Right cardiac atrium (tissue), 5 donors: ENCODE results near the gene DCTN2. TPM values are rescaled to one million over a fixed set of nuclear protein-coding genes. Genes with fewer than 3 reads are reported as not detected.
"Not testable (repeated sequence)": the region's sequence is repeated elsewhere in the genome, so short reads cannot be mapped to it uniquely, and the experiment has no call there.

Experiments
- ATAC-seq, 2 donors: fragments of 200-7000 bp; cut with Tn5 transposase; one replicate each; pipeline versions ENCODE4 v1.8.0 to v1.9.1; 2020; ENCODE audit warnings: moderate library complexity in 2 of 2, mild to moderate bottlenecking in 1 of 2
- DNase-seq, 3 donors: peaks; one replicate each; pipeline ENCODE4 v3.0.0-alpha.2; 2020
- H3K27ac ChIP-seq: one replicate; pipeline ENCODE4 v1.5.1; 2013; ENCODE audit warnings: mild to moderate bottlenecking, low read length, control low read depth, moderate library complexity
- H3K27me3 ChIP-seq: one replicate; pipeline ENCODE4 v1.6.1; 2013; ENCODE audit not compliant: control insufficient read depth, insufficient read depth
- H3K4me1 ChIP-seq: one replicate; pipeline ENCODE4 v1.6.1; 2013; ENCODE audit warnings: low read length; ENCODE audit not compliant: control insufficient read depth, insufficient read depth
- H3K4me3 ChIP-seq: one replicate; pipeline ENCODE4 v1.5.1; 2013; ENCODE audit warnings: low read length, control low read depth
- H3K9me3 ChIP-seq: one replicate; pipeline ENCODE4 v1.6.1; 2013; ENCODE audit warnings: low read length; ENCODE audit not compliant: control insufficient read depth
- WGBS: extraction: QIAGEN DNeasy Blood & Tissue Kit; methylation state at CpG from one replicate; pipeline ENCODE4 v1.1.7; 2013; 5-methylcytosine and 5-hydroxymethylcytosine counted together
- intact Hi-C, 4 donors: fragments of 100-400 bp; cut with DNase I; formaldehyde crosslinking; loops; one replicate each; pipeline versions ENCODE4 v1.11.0 to v1.14.0; 2022 to 2023
- polyA plus RNA-seq: library from polyadenylated mRNA; stranded (reverse); fragments of 200-250 nt; gene quantifications from one replicate; pipeline ENCODE4 v1.2.3, GENCODE V29; 2013
- total RNA-seq, 4 donors: library from RNA; stranded (reverse); fragmentation: NEBNext Ultra II Directional; extraction: Animal tissue kit (Norgen Biotek cat#: 25700); gene quantifications; one replicate each; pipeline ENCODE4 v1.2.1, GENCODE V29; 2021
- donor health status: healthy with polysubstance abuse.
- donor health status: DM: no; HTN: yes; CAD: no.
- donor health status: DM: no; HTN: no; CAD: no.
- donor health status: DM: no; HTN: yes; CAD: no; lungs with severe emphysema.
- donor health status: DM: yes; HTN: yes; CAD: no.

Gene DCTN2
- total and polyA plus RNA-seq, 5 donors, result 88.6 to 99.2 (median 89.5) TPM

DNA sequence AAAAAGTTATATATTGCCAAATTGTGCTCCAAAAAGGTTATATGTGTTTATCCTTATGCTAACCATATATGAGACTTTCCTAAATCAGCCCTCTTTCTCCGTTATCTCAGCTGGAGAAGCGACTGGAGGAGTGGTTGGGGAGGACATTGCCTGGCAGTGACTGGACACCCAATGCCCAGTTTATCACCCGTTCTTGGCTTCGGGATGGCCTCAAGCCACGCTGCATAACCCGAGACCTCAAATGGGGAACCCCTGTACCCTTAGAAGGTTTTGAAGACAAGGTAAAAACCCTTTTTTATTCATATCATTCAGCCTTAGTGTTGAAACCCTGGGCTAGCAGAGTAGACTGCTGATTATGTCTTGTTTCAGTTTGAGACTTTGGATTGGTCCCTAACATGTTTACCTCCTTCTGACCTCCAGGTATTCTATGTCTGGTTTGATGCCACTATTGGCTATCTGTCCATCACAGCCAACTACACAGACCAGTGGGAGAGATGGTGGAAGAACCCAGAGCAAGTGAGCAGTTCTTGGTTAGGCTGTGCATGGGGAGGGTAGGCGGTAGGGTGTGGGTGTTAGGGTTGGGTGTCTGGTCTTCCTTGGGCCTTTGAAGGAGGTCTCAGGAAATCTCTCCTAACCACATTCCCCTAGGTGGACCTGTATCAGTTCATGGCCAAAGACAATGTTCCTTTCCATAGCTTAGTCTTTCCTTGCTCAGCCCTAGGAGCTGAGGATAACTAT, 35.2 kb downstream of the DCTN2 start:
- Histone ChIP-seq H3K27ac (no peak overlapping the region), H3K27me3 (no peaks in the 10 kb centered on the region), H3K4me1 (no peaks in the 10 kb centered on the region), H3K4me3 (no peak overlapping the region), H3K9me3 (no peaks in the 10 kb centered on the region)
- WGBS, result 96% methylated on average over 7 of the region's 7 CpGs
- intact Hi-C loops, result no loop called here
- ATAC-seq, result peak in 1 of 2 donors; percentile 7
- no peak for DNase-seq

DNA sequence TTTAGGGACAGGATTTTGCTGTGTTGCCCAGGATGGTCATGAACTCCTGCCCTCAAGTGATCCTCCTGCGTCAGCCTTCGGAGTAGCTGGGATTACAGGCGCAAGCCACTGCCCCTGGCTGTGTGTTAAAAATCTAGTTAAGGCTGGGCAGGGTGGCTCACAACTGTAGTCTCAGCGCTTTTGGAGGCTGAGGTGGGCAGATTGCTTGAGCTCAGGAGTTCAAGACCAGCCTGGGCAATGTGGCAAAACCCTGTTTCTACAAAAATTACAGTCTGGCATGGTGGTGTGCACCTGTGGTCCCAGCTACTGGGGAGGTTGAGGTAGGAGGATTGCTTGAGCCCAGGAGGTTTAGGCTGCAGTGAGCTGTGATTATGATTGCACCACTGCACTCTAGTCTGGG, 35.8 kb downstream of the DCTN2 start:
- no peaks in the 10 kb centered on the region for H3K4me1 ChIP-seq
- WGBS, result 97% methylated on average over 4 of the region's 4 CpGs
- intact Hi-C loops, result no loop called here
- no peaks in the 10 kb centered on the region for H3K9me3 ChIP-seq
- ATAC-seq, result no peak
- H3K27ac ChIP-seq, result no peak overlapping the region
- DNase-seq, result no peak
- no peaks in the 10 kb centered on the region for H3K27me3 ChIP-seq
- no peak overlapping the region for H3K4me3 ChIP-seq

DNA sequence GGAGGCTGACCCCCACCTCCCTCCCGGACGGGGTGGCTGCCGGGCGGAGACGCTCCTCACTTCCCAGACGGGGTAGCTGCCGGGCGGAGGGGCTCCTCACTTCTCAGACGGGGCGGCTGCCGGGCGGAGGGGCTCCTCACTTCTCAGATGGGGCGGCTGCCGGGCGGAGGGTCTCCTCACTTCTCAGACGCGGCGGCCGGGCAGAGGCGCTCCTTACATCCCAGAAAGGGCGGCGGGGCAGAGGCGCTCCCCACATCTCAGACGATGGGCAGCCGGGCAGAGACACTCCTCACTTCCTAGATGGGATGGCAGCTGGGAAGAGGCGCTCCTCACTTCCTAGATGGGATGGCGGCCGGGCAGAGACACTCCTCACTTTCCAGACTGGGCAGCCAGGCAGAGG, 39.2 kb downstream of the DCTN2 start:
- H3K27ac ChIP-seq, H3K4me3 ChIP-seq, intact Hi-C loops, H3K9me3 ChIP-seq, H3K27me3 ChIP-seq, ATAC-seq, DNase-seq, H3K4me1 ChIP-seq: not testable (repeated sequence)
- WGBS, result 97% methylated on average over 19 of the region's 28 CpGs

DNA sequence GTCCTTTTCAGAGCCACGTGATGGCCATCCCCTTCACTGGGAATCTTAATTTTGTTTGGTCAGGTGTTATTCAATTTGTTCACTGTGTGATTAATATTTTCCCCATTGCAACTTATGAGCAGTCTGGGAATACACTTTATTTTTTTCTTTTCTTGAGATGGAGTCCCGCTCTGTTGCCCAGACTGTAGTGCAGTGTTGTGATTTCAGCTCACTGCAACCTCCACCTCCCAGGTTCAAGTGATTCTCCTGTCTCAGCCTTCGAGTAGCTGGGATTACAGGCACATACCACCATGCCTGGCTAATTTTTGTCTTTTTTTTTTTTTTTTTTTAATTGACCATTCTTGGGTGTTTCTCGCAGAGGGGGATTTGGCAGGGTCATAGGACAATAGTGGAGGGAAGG, 40.5 kb downstream of the DCTN2 start:
- intact Hi-C loops, H3K4me3 ChIP-seq: not testable (repeated sequence)

DNA sequence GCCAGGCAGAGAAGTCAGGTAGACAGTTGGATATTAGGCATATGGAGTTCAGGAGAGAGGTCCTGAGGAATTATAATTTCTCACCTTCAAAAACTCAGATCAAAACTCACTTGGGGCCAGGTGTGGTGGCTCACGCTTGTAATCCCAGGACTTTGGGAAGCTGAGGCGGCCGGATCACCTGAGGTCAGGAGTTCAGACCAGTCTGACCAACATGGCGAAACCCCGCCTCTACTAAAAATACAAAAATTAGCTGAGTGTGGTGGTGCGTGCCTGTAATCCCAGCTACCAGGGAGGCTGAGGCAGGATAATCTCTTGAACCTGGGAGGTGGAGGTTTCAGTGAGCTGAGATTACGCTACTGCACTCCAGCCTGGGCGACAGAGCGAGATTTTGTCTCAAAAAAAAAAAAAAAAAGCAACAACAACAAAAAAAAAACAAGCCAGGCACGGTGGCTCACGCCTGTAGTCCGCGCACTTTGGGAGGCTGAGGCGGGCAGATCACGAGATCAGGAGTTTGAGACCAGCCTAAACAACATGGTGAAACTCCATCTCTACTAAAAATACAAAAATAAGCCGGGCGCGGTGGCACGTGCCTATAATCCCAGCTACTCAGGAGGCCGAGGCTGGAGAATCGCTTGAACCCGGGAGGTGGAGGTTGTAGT, 44.6 kb downstream of the DCTN2 start:
- ATAC-seq, H3K27ac ChIP-seq, H3K9me3 ChIP-seq, H3K27me3 ChIP-seq, H3K4me1 ChIP-seq, H3K4me3 ChIP-seq, DNase-seq, intact Hi-C loops: not testable (repeated sequence)
- 96% methylated on average over 22 of the region's 22 CpGs for WGBS

More for the DNA sequence above, 40.5 kb downstream of the DCTN2 start:
- not testable (repeated sequence) for H3K27ac ChIP-seq, H3K27me3 ChIP-seq, ATAC-seq, H3K4me1 ChIP-seq, H3K9me3 ChIP-seq, DNase-seq
- WGBS, result 95% methylated on average over 4 of the region's 4 CpGs

DNA sequence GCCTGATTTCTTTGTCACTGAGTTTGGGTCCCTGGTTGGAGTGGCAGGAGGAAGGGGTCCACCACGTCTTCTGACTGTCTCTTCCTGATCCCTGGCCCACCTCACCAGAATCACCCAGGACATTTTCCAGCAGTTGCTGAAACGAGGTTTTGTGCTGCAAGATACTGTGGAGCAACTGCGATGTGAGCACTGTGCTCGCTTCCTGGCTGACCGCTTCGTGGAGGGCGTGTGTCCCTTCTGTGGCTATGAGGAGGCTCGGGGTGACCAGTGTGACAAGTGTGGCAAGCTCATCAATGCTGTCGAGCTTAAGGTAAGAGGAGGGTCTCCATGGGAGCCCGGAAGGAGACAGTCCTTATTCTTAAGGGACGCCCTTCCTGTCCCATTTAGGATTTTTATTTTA, 46.8 kb downstream of the DCTN2 start:
- no peaks in the 10 kb centered on the region for H3K4me1 ChIP-seq
- no peak overlapping the region for H3K27ac ChIP-seq
- no peak overlapping the region for H3K4me3 ChIP-seq
- intact Hi-C loops, result no loop called here
- DNase-seq (no peak), ATAC-seq (no peak)
- no peaks in the 10 kb centered on the region for H3K27me3 ChIP-seq
- H3K9me3 ChIP-seq, result no peaks in the 10 kb centered on the region
- WGBS, result 96% methylated on average over 11 of the region's 11 CpGs

DNA sequence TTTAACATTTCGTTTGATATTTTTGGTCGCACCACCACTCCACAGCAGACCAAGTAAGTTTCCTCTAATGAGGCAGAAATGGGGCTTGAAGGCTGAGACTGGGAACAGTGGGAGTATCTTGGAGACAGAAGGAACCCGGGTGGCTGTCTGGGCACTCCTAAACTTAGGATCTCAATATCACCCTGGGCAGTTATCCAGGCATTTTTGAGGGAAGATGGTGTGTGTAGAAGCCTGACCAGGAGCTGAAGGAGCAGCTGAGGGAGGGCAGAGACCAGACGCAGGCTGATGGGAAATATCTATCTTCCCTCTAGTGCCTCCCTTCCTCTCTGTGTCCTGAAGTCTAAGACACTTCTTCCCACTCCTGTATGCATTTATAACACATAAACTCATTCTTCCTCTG, 48.4 kb downstream of the DCTN2 start:
- Histone ChIP-seq H3K27me3 (no peaks in the 10 kb centered on the region), H3K4me1 (no peaks in the 10 kb centered on the region), H3K9me3 (no peaks in the 10 kb centered on the region), H3K4me3 (no peak overlapping the region), H3K27ac (no peak overlapping the region)
- DNase-seq (no peak), ATAC-seq (no peak)
- intact Hi-C loops, result no loop called here
- 96% methylated on average over 4 of the region's 4 CpGs for WGBS

DNA sequence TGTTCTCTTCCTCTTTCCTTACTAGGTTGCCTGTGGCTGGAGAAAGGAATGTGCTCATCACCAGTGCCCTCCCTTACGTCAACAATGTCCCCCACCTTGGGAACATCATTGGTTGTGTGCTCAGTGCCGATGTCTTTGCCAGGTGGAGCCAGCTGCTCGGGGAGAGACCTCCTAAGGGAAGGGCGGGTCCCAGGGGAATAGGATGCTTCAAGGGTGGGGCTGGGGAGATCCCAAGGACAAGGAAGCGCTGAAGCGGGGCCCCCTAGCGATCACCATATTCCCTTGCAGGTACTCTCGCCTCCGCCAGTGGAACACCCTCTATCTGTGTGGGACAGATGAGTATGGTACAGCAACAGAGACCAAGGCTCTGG, 48.9 kb downstream of the DCTN2 start:
- WGBS, result 86% methylated on average over 9 of the region's 9 CpGs
- no peaks in the 10 kb centered on the region for H3K9me3 ChIP-seq
- no peaks in the 10 kb centered on the region for H3K27me3 ChIP-seq
- no peak overlapping the region for H3K4me3 ChIP-seq
- ATAC-seq (peak in 1 of 2 donors; percentile 40), DNase-seq (peak in 1 of 3 donors; percentile 38)
- no peaks in the 10 kb centered on the region for H3K4me1 ChIP-seq
- intact Hi-C loops, result no loop called here
- no peak overlapping the region for H3K27ac ChIP-seq

DNA sequence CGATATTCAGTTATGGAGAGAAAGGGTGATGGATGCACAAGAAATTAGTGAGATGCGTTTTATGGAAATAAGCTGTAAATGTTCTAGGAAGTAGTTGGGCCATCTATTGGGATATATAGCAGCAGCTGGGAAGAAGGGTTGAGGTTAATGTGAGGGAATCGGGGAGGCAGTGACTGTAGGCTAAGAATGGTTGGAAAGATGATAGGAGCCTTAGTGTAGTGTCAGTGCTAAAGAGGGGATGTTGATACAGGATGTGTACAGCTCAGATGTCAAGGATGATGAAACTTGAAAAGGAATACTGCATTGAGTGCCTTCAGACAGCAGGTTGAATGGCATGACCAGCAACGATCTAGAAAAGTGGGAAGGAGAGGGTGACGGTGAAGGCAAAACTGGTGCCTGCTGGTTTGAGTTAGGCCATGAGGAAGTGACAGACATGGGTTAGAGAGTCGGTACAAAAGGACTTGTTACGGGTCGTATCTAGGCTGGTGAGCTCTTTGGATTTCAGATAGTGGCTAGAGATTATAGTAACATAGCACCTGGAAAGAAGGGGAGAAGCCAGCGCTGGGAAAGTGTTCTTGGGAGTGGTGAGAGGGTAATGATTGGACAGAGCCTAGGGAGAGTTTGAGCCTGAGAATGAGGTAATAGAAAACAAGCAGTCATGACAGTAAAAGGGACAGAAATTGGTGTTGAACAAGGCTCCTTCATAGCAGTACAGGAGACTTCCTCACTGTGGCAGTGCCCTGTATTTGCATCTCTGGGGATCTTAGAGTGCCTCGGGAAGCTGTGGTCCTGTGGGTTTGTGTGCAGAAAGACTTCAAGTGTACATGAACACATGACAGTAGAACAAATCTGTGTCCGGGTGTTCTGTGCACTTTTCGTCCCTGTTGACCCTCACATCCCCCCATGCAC, 49.5 kb downstream of the DCTN2 start:
- 94% methylated on average over 12 of the region's 12 CpGs for WGBS
- ATAC-seq, result no peak
- H3K4me3 ChIP-seq, result no peak overlapping the region
- intact Hi-C loops, result no loop called here
- no peaks in the 10 kb centered on the region for H3K9me3 ChIP-seq
- no peak overlapping the region for H3K27ac ChIP-seq
- no peak for DNase-seq
- H3K4me1 ChIP-seq, result no peaks in the 10 kb centered on the region
- H3K27me3 ChIP-seq, result no peaks in the 10 kb centered on the region

DNA sequence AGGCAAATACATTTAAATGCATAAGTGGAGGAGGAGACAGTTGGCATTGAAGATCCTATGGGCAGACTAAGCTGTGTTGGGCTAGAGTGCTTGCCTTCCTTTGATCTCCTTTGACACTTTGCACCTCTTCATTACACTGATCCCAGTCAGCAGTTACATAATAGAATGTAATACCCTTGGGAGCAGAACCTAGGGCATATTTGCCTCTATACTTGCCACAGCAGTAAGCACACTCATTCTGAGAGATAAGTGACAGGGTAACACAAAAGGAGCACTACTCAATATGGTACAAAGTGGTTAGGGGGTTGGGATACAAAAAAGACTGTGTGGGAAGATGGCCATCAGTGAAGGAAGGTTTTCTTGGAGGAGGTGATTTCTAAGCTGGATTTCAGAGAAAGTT, 50.2 kb downstream of the DCTN2 start:
- H3K9me3 ChIP-seq, result no peaks in the 10 kb centered on the region

More for the DNA sequence above, 50.2 kb downstream of the DCTN2 start:
- ATAC-seq (no peak), DNase-seq (no peak)
- Histone ChIP-seq H3K27ac (no peak overlapping the region), H3K4me1 (no peaks in the 10 kb centered on the region), H3K27me3 (no peaks in the 10 kb centered on the region), H3K4me3 (no peak overlapping the region)
- intact Hi-C loops, result no loop called here
